ENCODE results near the gene COX7A1.
"Not testable (repeated sequence)": the region's sequence is repeated elsewhere in the genome, so short reads cannot be mapped to it uniquely, and the experiment has no call there.

COX7A1 gene

DNA sequence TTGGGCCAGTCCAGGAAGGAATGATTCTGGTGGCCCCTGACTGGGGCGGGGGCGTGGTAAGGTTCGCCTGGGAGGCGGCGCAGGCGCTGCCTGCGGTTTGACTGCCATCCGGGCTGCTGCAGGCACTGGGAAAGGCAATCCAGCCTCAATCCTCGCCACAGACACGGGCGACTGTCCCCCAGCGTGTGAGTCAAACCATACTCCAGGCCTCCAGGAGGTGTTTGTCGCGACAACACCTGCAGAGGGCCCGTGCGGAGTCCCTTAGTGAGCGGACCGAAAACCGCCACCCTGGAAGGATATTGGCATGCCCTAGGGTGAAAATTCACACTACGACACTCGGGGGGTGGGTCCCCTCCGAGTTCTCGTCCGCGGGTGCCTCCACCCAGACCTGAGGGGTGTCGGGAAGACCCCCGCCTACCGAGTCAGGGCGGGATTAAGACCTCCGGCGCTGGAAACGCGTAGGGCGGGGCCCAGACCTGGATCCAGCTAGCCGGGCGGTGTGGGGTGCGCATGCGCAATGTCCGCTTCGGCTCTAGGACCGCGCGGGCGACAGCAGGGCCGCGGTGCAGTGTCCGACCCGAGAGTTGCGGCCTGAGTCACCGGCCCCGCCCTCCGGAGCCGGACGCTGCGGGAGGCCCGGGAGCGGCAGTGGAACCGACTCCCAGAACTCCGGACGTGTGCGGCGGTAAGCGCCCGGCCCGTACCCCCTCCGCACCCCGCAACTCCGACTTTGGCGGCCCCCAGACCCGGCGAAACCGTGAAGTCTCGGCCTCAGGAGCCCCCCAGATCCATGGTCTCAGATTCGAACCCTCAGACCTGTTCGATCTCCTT lies 12.6 kb downstream of the COX7A1 start, which contains the start of gene CAPNS1:
TSS of gene CAPNS1 (plus strand) at position 594 of the 831 bp plus-strand sequence. CDS start 946 bp downstream, outside the sequence.
- ChIA-PET POLR2A (interaction anchor here (0.7 to 2.0 kb wide), 7 partner anchors 9 to 75 kb away, joined by 3 to 18 read pairs (median 7); partner anchors contain the start of genes POLR2I, TBCB, ZNF146 and ZNF565), CTCF (no interaction called here)
- peak; percentile 97 for DNase-seq (ENCODE audit: extremely low spot score)
- TF ChIP-seq BHLHE40 (IDR thresholded peaks at IDR 0.05; ENCODE audit: borderline replicate concordance), result no peak
- peak; percentile 74 for TF ChIP-seq TARDBP (IDR thresholded peaks at IDR 0.05)
- peak; percentile 95 for TF ChIP-seq FOXM1 (IDR thresholded peaks at IDR 0.05; ENCODE audit: borderline replicate concordance)
- TF ChIP-seq CTBP1 (IDR thresholded peaks at IDR 0.05; ENCODE audit: borderline replicate concordance), result peak; percentile 48; the same call in 1 of the 2 replicates
- peak; percentile 48 for TF ChIP-seq L3MBTL2 (conservative IDR thresholded peaks at IDR 0.05)
- no peak for TF ChIP-seq ELF4 (IDR thresholded peaks at IDR 0.05)
- TF ChIP-seq ZNF384 (IDR thresholded peaks at IDR 0.05), result no peak

GRCh38 chr19:36139120-36139472 lies 13.2 kb downstream of the COX7A1 start:
- ChIA-PET POLR2A (interaction anchor here (0.7 to 2.0 kb wide), 7 partner anchors 8 to 30 kb away, joined by 3 to 18 read pairs (median 7); partner anchors contain the start of genes POLR2I and TBCB), CTCF (interaction anchor here (0.5 kb wide), 1 partner anchor 306 kb away, joined by 3 read pairs; no protein-coding TSS in a partner anchor)
- TF ChIP-seq L3MBTL2 (conservative IDR thresholded peaks at IDR 0.05) (no peak), LEF1 (IDR thresholded peaks at IDR 0.05; ENCODE audit: borderline replicate concordance) (no peak), BHLHE40 (IDR thresholded peaks at IDR 0.05; ENCODE audit: borderline replicate concordance) (no peak), FOXM1 (IDR thresholded peaks at IDR 0.05; ENCODE audit: borderline replicate concordance) (no peak), HDGF (IDR thresholded peaks at IDR 0.05; ENCODE audit: borderline replicate concordance) (no peak), CTBP1 (IDR thresholded peaks at IDR 0.05; ENCODE audit: borderline replicate concordance) (no peak), FOXK2 (IDR thresholded peaks at IDR 0.05) (no peak), NFRKB (IDR thresholded peaks at IDR 0.05) (no peak), ELF4 (IDR thresholded peaks at IDR 0.05) (no peak), SUZ12 (IDR thresholded peaks at IDR 0.05) (no peak), ARNT (IDR thresholded peaks at IDR 0.05) (no peak), ZNF384 (IDR thresholded peaks at IDR 0.05) (no peak), PKNOX1 (IDR thresholded peaks at IDR 0.05) (no peak), FOXA1 (IDR thresholded peaks at IDR 0.05) (no peak), SP1 (IDR thresholded peaks at IDR 0.05) (no peak), TARDBP (IDR thresholded peaks at IDR 0.05) (no peak)
- no peak for DNase-seq (ENCODE audit: extremely low spot score)

- no peak for TF ChIP-seq SP1 (IDR thresholded peaks at IDR 0.05)
- TF ChIP-seq TARDBP (IDR thresholded peaks at IDR 0.05), result no peak
- no peak for TF ChIP-seq PKNOX1 (IDR thresholded peaks at IDR 0.05)
- no peak for TF ChIP-seq ARNT (IDR thresholded peaks at IDR 0.05)
- TF ChIP-seq FOXK2 (IDR thresholded peaks at IDR 0.05), result no peak
- no peak for TF ChIP-seq NFRKB (IDR thresholded peaks at IDR 0.05)
- no peak for TF ChIP-seq FOXA1 (IDR thresholded peaks at IDR 0.05)
- ChIA-PET CTCF (interaction anchor here (0.7 kb wide), 2 partner anchors 9 to 49 kb away, joined by 3 to 5 read pairs; no protein-coding TSS in a partner anchor), POLR2A (interaction anchor here (0.9 to 3.2 kb wide), 3 partner anchors 9 to 78 kb away, joined by 3 to 23 read pairs (median 5); partner anchors contain the start of genes POLR2I, TBCB, ZNF146 and ZNF565)
- DNase-seq (ENCODE audit: extremely low spot score), result no peak
Measured at GRCh38 chr19:36136964-36137686, 15.1 kb downstream of the COX7A1 start.

- DNase-seq (ENCODE audit: extremely low spot score); POLR2A ChIA-PET; CTCF ChIA-PET: not testable (repeated sequence)
Measured at GRCh38 chr19:36134867-36135266, 17.4 kb downstream of the COX7A1 start.

GRCh38 chr19:36131221-36131620 lies 21.0 kb downstream of the COX7A1 start:
- POLR2A ChIA-PET, result interaction anchor here (1.6 kb wide), 1 partner anchor 9 kb away, joined by 9 read pairs; the partner anchor contains the start of gene CAPNS1
- DNase-seq (ENCODE audit: extremely low spot score); CTCF ChIA-PET: not testable (repeated sequence)

- TF ChIP-seq HDGF (IDR thresholded peaks at IDR 0.05; ENCODE audit: borderline replicate concordance) (no peak), L3MBTL2 (conservative IDR thresholded peaks at IDR 0.05) (0 out of 2 replicates have a peak, but pooled peaks have one; percentile 49)
- POLR2A ChIA-PET, result interaction anchor here (0.9 to 4.6 kb wide), 15 partner anchors 8 to 722 kb away, joined by 3 to 39 read pairs (median 3); partner anchors contain the start of genes ALKBH6, CAPNS1, POLR2I and TBCB
- no peak for DNase-seq (ENCODE audit: extremely low spot score)
- CTCF ChIA-PET, result interaction anchor here (0.5 to 1.1 kb wide), 10 partner anchors 8 to 474 kb away, joined by 3 to 8 read pairs (median 4); partner anchors contain the start of gene POLR2I
Measured at GRCh38 chr19:36128392-36128736, 23.9 kb downstream of the COX7A1 start.

- TF ChIP-seq HDGF (IDR thresholded peaks at IDR 0.05; ENCODE audit: borderline replicate concordance), result no peak
- no peak for TF ChIP-seq NFRKB (IDR thresholded peaks at IDR 0.05)
- TF ChIP-seq ARNT (IDR thresholded peaks at IDR 0.05), result no peak
- TF ChIP-seq FOXM1 (IDR thresholded peaks at IDR 0.05; ENCODE audit: borderline replicate concordance), result no peak
- no peak for TF ChIP-seq SUZ12 (IDR thresholded peaks at IDR 0.05)
- no peak for TF ChIP-seq BHLHE40 (IDR thresholded peaks at IDR 0.05; ENCODE audit: borderline replicate concordance)
- no peak for TF ChIP-seq PKNOX1 (IDR thresholded peaks at IDR 0.05)
- no peak for TF ChIP-seq TARDBP (IDR thresholded peaks at IDR 0.05)
- TF ChIP-seq CTBP1 (IDR thresholded peaks at IDR 0.05; ENCODE audit: borderline replicate concordance), result no peak
- no peak for TF ChIP-seq ELF4 (IDR thresholded peaks at IDR 0.05)
- TF ChIP-seq ZNF384 (IDR thresholded peaks at IDR 0.05), result no peak
- TF ChIP-seq LEF1 (IDR thresholded peaks at IDR 0.05; ENCODE audit: borderline replicate concordance), result no peak
- TF ChIP-seq L3MBTL2 (conservative IDR thresholded peaks at IDR 0.05), result no peak
- TF ChIP-seq FOXA1 (IDR thresholded peaks at IDR 0.05), result no peak
- TF ChIP-seq SP1 (IDR thresholded peaks at IDR 0.05), result no peak
- TF ChIP-seq FOXK2 (IDR thresholded peaks at IDR 0.05), result no peak
- DNase-seq (ENCODE audit: extremely low spot score), result no peak
- POLR2A ChIA-PET, result interaction anchor here (4.6 kb wide), 1 partner anchor 10 kb away, joined by 39 read pairs; the partner anchor contains the start of genes POLR2I and TBCB
- CTCF ChIA-PET, result no interaction called here
Measured at GRCh38 chr19:36125557-36125956, 26.7 kb downstream of the COX7A1 start.
